Common myeloid progenitor, CD34-positive (primary cell): Measurements from ENCODE around the gene GSTM3.

Source experiments
- CTCF ChIA-PET: fragments of 350-600 bp; sonication (Branson Sonifier 250); formaldehyde crosslinking; loops from one replicate; lab custom pipeline; 2021; ENCODE audit warnings: antibody characterized with exemption; lab: Charles Lee
- POLR2A ChIA-PET: fragments of 350-600 bp; sonication (Branson Sonifier 250); formaldehyde crosslinking; loops from one replicate; lab custom pipeline; 2021; ENCODE audit warnings: antibody characterized with exemption; lab: Charles Lee
- DNase-seq, 3 donors: peaks; one replicate each; pipeline versions ENCODE4 v3.0.0 to v3.0.0-alpha.2; 2013
- H3K27ac ChIP-seq, 2 experiments: 1 replicate in 1 of 2; 2 replicates in 1 of 2; pipeline ENCODE4 v1.7.0; 2013; ENCODE audit warnings: inconsistent platforms in 2 of 2, low read length in 2 of 2, mild to moderate bottlenecking in 2 of 2, low read depth in 1 of 2, moderate library complexity in 1 of 2; ENCODE audit not compliant: severe bottlenecking in 2 of 2, insufficient read depth in 1 of 2, poor library complexity in 1 of 2
- H3K27me3 ChIP-seq, 5 experiments: replicated peaks in 2 of 5; 1 replicate in 3 of 5; 2 replicates in 2 of 5; pipeline versions ENCODE4 v1.6.1 to v1.7.0; 2013; ENCODE audit warnings: low read length in 4 of 5, mild to moderate bottlenecking in 2 of 5, moderate library complexity in 2 of 5, inconsistent platforms in 1 of 5; ENCODE audit not compliant: insufficient read depth in 5 of 5, control insufficient read depth in 4 of 5
- H3K36me3 ChIP-seq, 4 experiments: 1 replicate in 2 of 4; 2 replicates in 2 of 4; pipeline versions ENCODE4 v1.6.1 to v1.7.0; 2013; ENCODE audit warnings: low read length in 3 of 4, control low read depth in 1 of 4, mild to moderate bottlenecking in 1 of 4; ENCODE audit not compliant: control insufficient read depth in 4 of 4, insufficient read depth in 4 of 4
- H3K4me1 ChIP-seq, 4 experiments: 1 replicate in 3 of 4; 2 replicates in 1 of 4; pipeline versions ENCODE4 v1.6.1 to v1.7.1; 2013; ENCODE audit warnings: low read length in 3 of 4, mild to moderate bottlenecking in 3 of 4, control low read depth in 1 of 4, inconsistent platforms in 1 of 4, moderate library complexity in 1 of 4; ENCODE audit not compliant: control insufficient read depth in 4 of 4, insufficient read depth in 4 of 4; ENCODE audit errors: control extremely low read depth in 1 of 4
- H3K4me3 ChIP-seq, 7 experiments: 1 replicate in 4 of 7; 2 replicates in 3 of 7; pipeline versions ENCODE4 v1.5.1 to v1.7.0; 2013; ENCODE audit warnings: mild to moderate bottlenecking in 7 of 7, low read length in 6 of 7, moderate library complexity in 6 of 7, inconsistent platforms in 2 of 7, low read depth in 2 of 7, control low read depth in 1 of 7; ENCODE audit not compliant: insufficient read depth in 4 of 7, control insufficient read depth in 1 of 7; ENCODE audit errors: extremely low read depth in 1 of 7
- H3K9me3 ChIP-seq, 5 experiments: 1 replicate in 4 of 5; 2 replicates in 1 of 5; pipeline versions ENCODE4 v1.6.1 to v1.7.1; 2013; ENCODE audit warnings: low read length in 4 of 5, mild to moderate bottlenecking in 2 of 5, inconsistent platforms in 1 of 5, low read depth in 1 of 5, moderate library complexity in 1 of 5; ENCODE audit not compliant: control insufficient read depth in 4 of 5, insufficient read depth in 2 of 5; ENCODE audit errors: control extremely low read depth in 1 of 5
- WGBS: methylation state at CpG from one replicate; pipeline ENCODE4 v1.1.5; 2013; ENCODE audit not compliant: insufficient coverage; 5-methylcytosine and 5-hydroxymethylcytosine counted together

The GSTM3 gene

DNA sequence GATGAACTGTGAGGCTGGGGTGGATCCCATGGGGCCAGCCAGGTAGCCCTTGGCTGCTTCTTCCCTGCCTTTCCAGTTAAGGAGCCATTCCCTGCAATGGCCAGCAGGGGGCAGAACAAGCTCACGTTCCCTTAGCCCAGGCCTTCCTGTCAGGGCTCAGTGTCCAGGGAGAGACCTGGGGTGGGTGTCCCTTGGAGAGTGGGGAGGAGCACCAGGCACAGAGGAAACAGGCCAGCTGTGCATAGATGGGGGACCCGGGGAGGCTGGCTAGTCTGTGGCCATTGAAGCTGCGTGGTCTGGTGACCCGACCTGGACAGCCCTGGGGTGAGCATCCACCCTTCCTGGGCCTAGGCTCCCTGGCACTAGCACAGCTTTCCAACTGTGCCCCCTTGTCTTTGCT lies 36.1 kb upstream of the GSTM3 start:
- ChIA-PET CTCF (interaction anchor here (0.6 to 21.2 kb wide), 41 partner anchors 11 to 240 kb away, joined by 3 to 551 read pairs (median 5); partner anchors contain the start of genes AHCYL1, GNAI3, GPR61 and GSTM3), POLR2A (interaction anchor here (0.5 to 1.3 kb wide), 4 partner anchors 143 to 237 kb away, joined by 3 to 10 read pairs (median 4); partner anchors contain the start of gene AHCYL1)
- Histone ChIP-seq H3K9me3 (peaks cover 0 to 2% (median 0%) of the 10 kb centered on the region in 5 experiments), H3K27me3 (no peaks in the 10 kb centered on the region), H3K4me3 (no peak overlapping the region), H3K4me1 (peaks cover 0 to 11% (median 5%) of the 10 kb centered on the region in 4 experiments), H3K27ac (no peak overlapping the region), H3K36me3 (no peaks in the 10 kb centered on the region)
- WGBS, result 67% methylated on average over 3 of the region's 4 CpGs
- peak; percentile 68 to 83 (median 78) for DNase-seq

DNA sequence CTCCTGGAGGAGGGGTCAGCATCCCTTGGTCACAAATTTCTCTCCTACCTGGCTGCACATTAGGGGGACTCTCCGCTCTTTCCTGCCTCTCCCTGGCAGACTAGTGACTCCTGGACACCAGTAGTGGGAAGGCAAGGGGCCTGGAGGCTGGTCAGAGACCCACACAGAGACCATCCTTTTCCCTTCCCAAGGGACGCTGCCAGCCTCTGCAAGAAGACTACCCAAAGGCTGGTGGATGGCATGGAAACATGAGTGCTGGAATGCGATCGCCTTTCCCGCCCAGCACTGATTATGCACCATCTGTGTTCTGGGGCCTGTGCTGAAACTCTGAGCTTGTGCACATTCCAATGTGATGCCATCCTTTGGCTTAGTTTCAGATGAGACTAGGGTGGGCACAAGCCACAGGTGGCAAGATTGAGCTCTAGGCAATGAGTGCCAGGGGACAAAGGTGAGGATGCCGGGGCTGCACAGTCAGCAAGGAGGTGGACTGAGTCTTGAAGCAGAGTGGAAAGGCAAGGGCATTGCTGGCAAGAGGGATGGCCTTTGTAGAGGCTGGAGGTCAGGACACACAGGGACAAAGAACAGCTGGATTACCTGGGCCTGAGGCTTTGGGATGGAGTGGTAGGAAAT lies 35.5 kb upstream of the GSTM3 start:
- CTCF ChIA-PET, result interaction anchor here (0.8 to 21.2 kb wide), 37 partner anchors 12 to 241 kb away, joined by 3 to 551 read pairs (median 6); partner anchors contain the start of genes AHCYL1, GNAI3, GPR61 and GSTM4
- H3K36me3 ChIP-seq, result no peaks in the 10 kb centered on the region

DNA sequence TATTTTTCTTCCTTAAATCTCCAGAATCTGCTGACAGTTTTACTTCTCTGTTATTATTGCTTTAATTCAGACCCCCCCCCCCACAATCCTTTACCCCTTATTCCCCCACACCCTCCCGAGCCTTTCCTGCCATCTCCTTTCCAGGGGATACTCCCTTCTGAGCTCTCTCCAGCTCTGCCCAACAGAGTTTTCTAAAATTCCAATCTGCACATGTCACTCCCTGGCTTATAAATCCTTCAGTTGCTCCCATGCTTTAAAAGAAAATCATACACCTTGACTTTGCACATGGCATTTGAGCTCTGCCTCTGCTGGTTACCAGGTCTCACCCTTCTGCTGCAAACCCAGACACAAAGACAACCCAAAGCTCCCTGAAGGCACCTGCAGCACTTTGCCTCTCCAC lies 34.6 kb upstream of the GSTM3 start:
- WGBS, result no CpG with 5 or more reads among the region's 1 CpG
- no peak overlapping the region for H3K27ac ChIP-seq
- ChIA-PET CTCF (interaction anchor here (1.1 to 21.2 kb wide), 20 partner anchors 11 to 236 kb away, joined by 3 to 551 read pairs (median 9); partner anchors contain the start of genes AHCYL1, EPS8L3 and GPR61), POLR2A (interaction anchor here (1.4 kb wide), 1 partner anchor 209 kb away, joined by 4 read pairs; the partner anchor contains the start of gene AHCYL1)
- H3K9me3 ChIP-seq, result no peaks in the 10 kb centered on the region
- peaks cover 0 to 9% (median 5%) of the 10 kb centered on the region in 4 experiments for H3K4me1 ChIP-seq
- no peak for DNase-seq
- H3K36me3 ChIP-seq, result no peaks in the 10 kb centered on the region
- no peaks in the 10 kb centered on the region for H3K27me3 ChIP-seq
- H3K4me3 ChIP-seq, result no peak overlapping the region

More for the DNA sequence above, 35.5 kb upstream of the GSTM3 start:
- 94% methylated on average over 6 of the region's 6 CpGs for WGBS
- DNase-seq, result no peak
- peaks cover 0 to 9% (median 5%) of the 10 kb centered on the region in 4 experiments for H3K4me1 ChIP-seq
- POLR2A ChIA-PET, result interaction anchor here (0.5 to 1.3 kb wide), 3 partner anchors 183 to 237 kb away, joined by 3 to 10 read pairs (median 4); partner anchors contain the start of gene AHCYL1
- H3K9me3 ChIP-seq, result peaks cover 0 to 2% (median 0%) of the 10 kb centered on the region in 5 experiments
- H3K27ac ChIP-seq, result no peak overlapping the region
- no peaks in the 10 kb centered on the region for H3K27me3 ChIP-seq
- no peak overlapping the region for H3K4me3 ChIP-seq

DNA sequence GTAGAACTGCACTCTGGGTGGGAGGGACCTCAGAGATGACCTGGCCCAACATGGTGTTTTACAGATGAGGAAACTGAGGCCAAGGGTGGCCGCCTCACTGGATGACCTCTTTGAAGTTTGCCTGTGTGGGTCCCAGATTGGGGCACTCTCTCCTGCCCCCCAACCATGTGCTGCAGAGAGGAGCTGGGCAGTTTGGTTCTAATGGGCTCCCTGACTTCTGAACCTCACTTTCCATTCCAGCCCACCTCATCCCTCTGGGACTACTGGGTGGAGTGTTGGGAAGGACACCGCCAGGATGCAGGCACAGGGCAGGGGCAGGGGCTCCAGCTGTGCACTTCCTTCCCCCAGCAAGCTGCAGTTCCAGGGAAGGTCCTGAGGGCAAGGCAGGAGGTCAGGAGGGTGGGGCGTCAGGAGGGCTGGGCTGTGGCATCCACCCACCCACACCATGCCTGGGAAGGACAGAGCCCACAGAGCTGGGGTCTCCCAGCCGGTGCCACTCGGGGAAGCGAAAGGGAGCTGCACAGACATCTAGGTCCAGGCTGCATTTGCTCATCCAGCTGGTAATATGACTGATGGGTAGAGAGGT lies 33.2 kb upstream of the GSTM3 start:
- POLR2A ChIA-PET, result interaction anchor here (1.4 to 1.5 kb wide), 2 partner anchors 134 to 210 kb away, joined by 4 read pairs; partner anchors contain the start of gene AHCYL1
- WGBS, result 65% methylated on average over 5 of the region's 6 CpGs
- H3K36me3 ChIP-seq, result no peaks in the 10 kb centered on the region
- DNase-seq, result no peak
- no peak overlapping the region for H3K4me3 ChIP-seq
- H3K9me3 ChIP-seq, result no peaks in the 10 kb centered on the region
- H3K27me3 ChIP-seq, result no peaks in the 10 kb centered on the region
- H3K27ac ChIP-seq, result no peak overlapping the region
- CTCF ChIA-PET, result interaction anchor here (0.7 to 21.2 kb wide), 33 partner anchors 10 to 252 kb away, joined by 3 to 551 read pairs (median 5); partner anchors contain the start of genes AHCYL1, EPS8L3, GNAI3 and GPR61
- H3K4me1 ChIP-seq, result peaks cover 0 to 9% (median 5%) of the 10 kb centered on the region in 4 experiments

DNA sequence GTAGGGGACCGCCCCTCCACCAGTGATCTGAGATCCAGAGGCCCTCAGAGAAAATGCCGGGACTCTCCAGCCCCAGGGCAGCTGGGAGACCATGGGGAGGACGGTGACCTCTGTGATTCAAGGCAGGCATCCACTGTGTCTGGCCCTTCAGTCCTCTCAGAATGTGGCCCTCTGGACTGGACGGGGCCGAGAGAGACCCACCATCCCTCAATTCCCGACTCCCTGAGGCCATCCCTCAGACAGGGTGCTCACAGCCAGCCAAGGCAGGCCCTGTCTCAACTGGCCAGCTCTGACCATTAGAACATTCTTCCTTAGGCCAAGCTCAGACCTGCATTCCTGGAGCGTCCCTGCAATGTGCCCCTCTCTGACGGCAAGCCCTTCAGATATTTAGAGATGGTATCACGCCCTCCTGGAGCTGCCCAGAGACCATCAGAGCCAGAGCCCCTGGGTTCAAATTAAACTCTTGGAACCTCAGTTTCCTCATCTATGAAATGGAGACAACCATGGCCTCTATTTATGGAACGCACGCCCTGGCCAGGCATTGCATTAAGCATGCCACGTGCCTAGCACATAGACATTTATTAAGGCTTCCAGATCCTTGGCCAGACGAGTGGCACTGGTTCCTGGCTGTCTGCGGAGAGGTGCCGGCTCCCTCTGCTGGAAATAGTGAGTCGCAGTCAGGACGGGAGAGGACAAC lies 32.5 kb upstream of the GSTM3 start:
- CTCF ChIA-PET, result interaction anchor here (0.7 to 21.2 kb wide), 32 partner anchors 9 to 239 kb away, joined by 3 to 551 read pairs (median 5); partner anchors contain the start of genes AHCYL1, EPS8L3, GNAI3 and GPR61
- H3K27me3 ChIP-seq, result no peaks in the 10 kb centered on the region
- 56% methylated on average over 16 of the region's 17 CpGs for WGBS
- POLR2A ChIA-PET, result interaction anchor here (1.5 kb wide), 1 partner anchor 134 kb away, joined by 4 read pairs; no protein-coding TSS in a partner anchor
- peaks cover 0 to 9% (median 5%) of the 10 kb centered on the region in 4 experiments for H3K4me1 ChIP-seq
- no peaks in the 10 kb centered on the region for H3K9me3 ChIP-seq
- peak; percentile 81 to 91 (median 90) for DNase-seq
- no peak overlapping the region for H3K27ac ChIP-seq
- no peak overlapping the region for H3K4me3 ChIP-seq
- no peaks in the 10 kb centered on the region for H3K36me3 ChIP-seq

DNA sequence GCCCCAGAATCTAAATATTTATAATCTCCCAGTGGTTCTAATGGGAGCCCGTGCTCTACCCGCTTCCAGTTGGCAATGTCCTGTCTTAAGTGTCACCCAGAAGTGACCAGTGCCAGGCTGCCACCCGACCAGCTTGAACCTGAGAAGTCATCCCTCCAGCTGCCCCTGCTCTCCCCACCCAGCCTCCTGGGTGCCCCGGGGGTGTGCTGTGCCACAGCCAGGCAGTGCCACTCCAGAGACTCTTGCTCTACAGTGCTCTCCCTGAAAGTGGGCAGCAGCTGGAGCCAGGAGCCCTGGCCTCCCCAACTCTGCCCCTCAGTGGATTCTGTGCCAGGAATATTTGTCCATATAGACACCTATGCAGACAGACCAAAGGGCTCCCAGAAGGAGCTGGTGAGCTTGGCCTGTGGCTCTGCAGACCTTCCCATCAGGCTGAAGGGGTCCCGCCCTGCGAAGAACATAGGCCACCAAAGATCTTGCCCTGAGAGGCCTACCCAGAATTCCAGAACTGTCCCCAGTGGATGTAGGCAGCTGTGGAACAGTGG lies 31.9 kb upstream of the GSTM3 start:
- CTCF ChIA-PET, result interaction anchor here (0.7 to 21.2 kb wide), 24 partner anchors 8 to 239 kb away, joined by 3 to 551 read pairs (median 6); partner anchors contain the start of genes AHCYL1, EPS8L3, GPR61 and GSTM1

More for the DNA sequence above, 31.9 kb upstream of the GSTM3 start:
- Histone ChIP-seq H3K36me3 (no peaks in the 10 kb centered on the region), H3K27ac (no peak overlapping the region), H3K27me3 (no peaks in the 10 kb centered on the region), H3K4me1 (peaks cover 0 to 12% (median 5%) of the 10 kb centered on the region in 4 experiments), H3K4me3 (no peak overlapping the region), H3K9me3 (no peaks in the 10 kb centered on the region)
- DNase-seq, result no peak
- 83% methylated on average over 5 of the region's 6 CpGs for WGBS
- POLR2A ChIA-PET, result interaction anchor here (1.5 kb wide), 1 partner anchor 133 kb away, joined by 4 read pairs; no protein-coding TSS in a partner anchor
